Mammary epithelial cell (primary cell): ENCODE results near the gene SH3BGRL3.

ENCODE experiments used
- EZH2 ChIP-seq: IDR thresholded peaks from 2 replicates; pipeline ENCODE4 v1.6.1; 2012; ENCODE audit warnings: low read length, inconsistent platforms, borderline replicate concordance
- TF ChIP-seq, protein P1 (sequence below), 2 donors: IDR thresholded peaks in 1 of 2; conservative IDR thresholded peaks in 1 of 2; 2 replicates each; pipeline ENCODE4 v1.5.1; 2011 to 2012; ENCODE audit warnings: inconsistent platforms in 2 of 2, low read length in 2 of 2, mild to moderate bottlenecking in 2 of 2, control low read depth in 1 of 2, low read depth in 1 of 2; ENCODE audit not compliant: insufficient read depth in 1 of 2; ENCODE audit errors: extremely low read depth in 1 of 2

DNA sequence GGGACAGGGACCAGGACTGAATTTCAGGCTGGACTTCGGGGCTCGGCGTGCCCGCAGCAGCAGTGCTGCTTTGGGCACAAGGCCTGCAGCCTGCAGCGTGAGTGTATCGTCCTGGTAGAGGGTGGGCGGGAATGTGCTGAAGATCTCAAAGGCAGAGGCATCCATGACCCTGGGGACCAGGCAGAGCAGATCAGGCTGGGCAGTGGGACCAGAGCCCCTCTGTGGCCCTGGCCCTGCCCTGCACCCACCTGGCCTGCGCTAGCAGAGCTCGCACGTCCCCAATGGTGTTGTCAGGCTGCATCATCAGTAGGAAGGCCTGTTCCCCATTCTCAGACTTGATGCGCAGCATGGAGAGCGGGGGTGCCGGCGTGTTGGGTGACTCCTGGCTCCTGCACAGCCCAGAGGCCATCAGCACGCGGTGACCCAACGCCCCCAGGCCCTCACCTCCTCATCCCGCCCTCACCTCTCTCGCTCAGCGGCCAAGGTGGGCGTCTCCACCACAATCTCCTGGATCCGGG, 2.6 kb downstream of the SH3BGRL3 start:
- TF ChIP-seq, protein P1, sequence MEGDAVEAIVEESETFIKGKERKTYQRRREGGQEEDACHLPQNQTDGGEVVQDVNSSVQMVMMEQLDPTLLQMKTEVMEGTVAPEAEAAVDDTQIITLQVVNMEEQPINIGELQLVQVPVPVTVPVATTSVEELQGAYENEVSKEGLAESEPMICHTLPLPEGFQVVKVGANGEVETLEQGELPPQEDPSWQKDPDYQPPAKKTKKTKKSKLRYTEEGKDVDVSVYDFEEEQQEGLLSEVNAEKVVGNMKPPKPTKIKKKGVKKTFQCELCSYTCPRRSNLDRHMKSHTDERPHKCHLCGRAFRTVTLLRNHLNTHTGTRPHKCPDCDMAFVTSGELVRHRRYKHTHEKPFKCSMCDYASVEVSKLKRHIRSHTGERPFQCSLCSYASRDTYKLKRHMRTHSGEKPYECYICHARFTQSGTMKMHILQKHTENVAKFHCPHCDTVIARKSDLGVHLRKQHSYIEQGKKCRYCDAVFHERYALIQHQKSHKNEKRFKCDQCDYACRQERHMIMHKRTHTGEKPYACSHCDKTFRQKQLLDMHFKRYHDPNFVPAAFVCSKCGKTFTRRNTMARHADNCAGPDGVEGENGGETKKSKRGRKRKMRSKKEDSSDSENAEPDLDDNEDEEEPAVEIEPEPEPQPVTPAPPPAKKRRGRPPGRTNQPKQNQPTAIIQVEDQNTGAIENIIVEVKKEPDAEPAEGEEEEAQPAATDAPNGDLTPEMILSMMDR (conservative IDR thresholded peaks at IDR 0.05 in 1 of 2, IDR thresholded peaks at IDR 0.05 in 1 of 2; ENCODE audit: extremely low read depth in 1 of 2, insufficient read depth in 1 of 2, low read depth in 1 of 2, low read length in 2 of 2) = no peak
- TF ChIP-seq EZH2 = no peak
